Measurements from ENCODE around the gene ADSS2.

- TF ChIP-seq CTCF (IDR thresholded peaks at IDR 0.05) (no peak), EP300 (IDR thresholded peaks at IDR 0.05) (no peak), POLR2A (IDR thresholded peaks at IDR 0.05) (no peak)
Measured at GRCh38 chr1:244371242-244372141, 80.2 kb downstream of the ADSS2 start.

Measured in tibial nerve (tissue), 4 donors.